CD4-positive, alpha-beta T cell treated with Interferon gamma for 1 hour (primary cell): Measurements from ENCODE around the gene CXCR1.
"Not testable (repeated sequence)": the region's sequence is repeated elsewhere in the genome, so short reads cannot be mapped to it uniquely, and the experiment has no call there.

Experiments used
- DNase-seq: peaks from one replicate; pipeline ENCODE4 v3.0.0-alpha.2; 2020

The CXCR1 gene

GRCh38 chr2:218155953-218156479 lies 10.7 kb downstream of the CXCR1 start:
- no peak for DNase-seq

GRCh38 chr2:218152777-218153176 lies 14.0 kb downstream of the CXCR1 start:
- DNase-seq, result no peak

- no peak for DNase-seq
These were observed 14.6 kb downstream of the CXCR1 start for GRCh38 chr2:218152172-218152571.

- DNase-seq, result no peak
These were observed 16.8 kb downstream of the CXCR1 start for GRCh38 chr2:218149848-218150440.

GRCh38 chr2:218149098-218149497 lies 17.7 kb downstream of the CXCR1 start:
- no peak for DNase-seq

GRCh38 chr2:218146056-218146455 lies 20.7 kb downstream of the CXCR1 start:
- no peak for DNase-seq

- DNase-seq, result no peak
These were observed 21.6 kb downstream of the CXCR1 start for GRCh38 chr2:218145124-218145523.

GRCh38 chr2:218138047-218138446 lies 28.7 kb downstream of the CXCR1 start:
- DNase-seq, result no peak

GRCh38 chr2:218137514-218137913 lies 29.2 kb downstream of the CXCR1 start:
- no peak for DNase-seq

- DNase-seq, result no peak
These were observed 35.9 kb downstream of the CXCR1 start for GRCh38 chr2:218130822-218131221.

- no peak for DNase-seq
These were observed 36.4 kb downstream of the CXCR1 start for GRCh38 chr2:218130377-218130776.

GRCh38 chr2:218129458-218130135 lies 37.2 kb downstream of the CXCR1 start:
- DNase-seq, result no peak

- DNase-seq, result no peak
These were observed 37.8 kb downstream of the CXCR1 start for GRCh38 chr2:218128781-218129457.

- DNase-seq, result no peak
These were observed 38.8 kb downstream of the CXCR1 start for GRCh38 chr2:218127929-218128455.

GRCh38 chr2:218125626-218126080 lies 41.1 kb downstream of the CXCR1 start, which contains the start of gene CXCR2:
TSS of gene CXCR2 (plus strand) at chr2:218126028. CDS start at chr2:218134802, 8,774 bp downstream.
- DNase-seq, result no peak

- DNase-seq, result no peak
These were observed 41.7 kb downstream of the CXCR1 start for GRCh38 chr2:218125095-218125494.

GRCh38 chr2:218123986-218124385 lies 42.8 kb downstream of the CXCR1 start:
- no peak for DNase-seq

GRCh38 chr2:218122286-218122685 lies 44.5 kb downstream of the CXCR1 start:
- DNase-seq, result not testable (repeated sequence)

- not testable (repeated sequence) for DNase-seq
These were observed 45.0 kb downstream of the CXCR1 start for GRCh38 chr2:218121789-218122188.
